Fibroblast of lung (primary cell): Measurements from ENCODE around the gene BCAS3.

Experiments
- EZH2 ChIP-seq: IDR thresholded peaks from 2 replicates; pipeline ENCODE4 v1.5.1; 2012; ENCODE audit warnings: low read length, control low read depth, mild to moderate bottlenecking; ENCODE audit errors: missing control alignments
- TF ChIP-seq, protein P1 (sequence below), 2 donors: IDR thresholded peaks in 1 of 2; conservative IDR thresholded peaks in 1 of 2; 1 replicate in 1 of 2; 2 replicates in 1 of 2; pipeline ENCODE4 v1.5.1; 2011 to 2012; ENCODE audit warnings: low read length in 2 of 2, control low read depth in 1 of 2, inconsistent platforms in 1 of 2, low read depth in 1 of 2, mild to moderate bottlenecking in 1 of 2

GRCh38 chr17:60744355-60744966 is 66.8 kb downstream of the BCAS3 start:
- TF ChIP-seq, protein P1, sequence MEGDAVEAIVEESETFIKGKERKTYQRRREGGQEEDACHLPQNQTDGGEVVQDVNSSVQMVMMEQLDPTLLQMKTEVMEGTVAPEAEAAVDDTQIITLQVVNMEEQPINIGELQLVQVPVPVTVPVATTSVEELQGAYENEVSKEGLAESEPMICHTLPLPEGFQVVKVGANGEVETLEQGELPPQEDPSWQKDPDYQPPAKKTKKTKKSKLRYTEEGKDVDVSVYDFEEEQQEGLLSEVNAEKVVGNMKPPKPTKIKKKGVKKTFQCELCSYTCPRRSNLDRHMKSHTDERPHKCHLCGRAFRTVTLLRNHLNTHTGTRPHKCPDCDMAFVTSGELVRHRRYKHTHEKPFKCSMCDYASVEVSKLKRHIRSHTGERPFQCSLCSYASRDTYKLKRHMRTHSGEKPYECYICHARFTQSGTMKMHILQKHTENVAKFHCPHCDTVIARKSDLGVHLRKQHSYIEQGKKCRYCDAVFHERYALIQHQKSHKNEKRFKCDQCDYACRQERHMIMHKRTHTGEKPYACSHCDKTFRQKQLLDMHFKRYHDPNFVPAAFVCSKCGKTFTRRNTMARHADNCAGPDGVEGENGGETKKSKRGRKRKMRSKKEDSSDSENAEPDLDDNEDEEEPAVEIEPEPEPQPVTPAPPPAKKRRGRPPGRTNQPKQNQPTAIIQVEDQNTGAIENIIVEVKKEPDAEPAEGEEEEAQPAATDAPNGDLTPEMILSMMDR (conservative IDR thresholded peaks at IDR 0.05 in 1 of 2, IDR thresholded peaks at IDR 0.05 in 1 of 2; ENCODE audit: low read depth in 1 of 2, low read length in 2 of 2), result no peak
- no peak for TF ChIP-seq EZH2
